Natural killer cell treated with Interleukin-12 subunit alpha and Interleukin-12 subunit beta and Interleukin-15 and Interleukin-18, amount 100 ng/mL, for 72 hours (primary cell): ENCODE measurements around the gene PARG. TPM values are rescaled to one million over a fixed set of nuclear protein-coding genes. Genes with fewer than 3 reads are reported as not detected.
"Not testable (repeated sequence)": the region's sequence is repeated elsewhere in the genome, so short reads cannot be mapped to it uniquely, and the experiment has no call there.

ENCODE experiments used
- ATAC-seq, 2 donors: fragments of 150-1000 bp; cut with Tn5 transposase in 1 of 2; sonication (Bioruptor Pico), chemical (Tn5 transposase) in 1 of 2; 2 replicates each; pipeline ENCODE4 v1.10.0; 2021
- DNase-seq: peaks from one replicate; pipeline ENCODE4 v3.0.0; 2022; ENCODE audit warnings: low spot score
- H3K27ac Mint-ChIP-seq, 2 donors: 1 replicate in 1 of 2; 2 replicates in 1 of 2; pipeline ENCODE4 v1.8.0; 2022; ENCODE audit warnings: mixed read lengths in 2 of 2, mild to moderate bottlenecking in 1 of 2, moderate library complexity in 1 of 2
- H3K27me3 Mint-ChIP-seq, 2 donors: 1 replicate in 1 of 2; 2 replicates in 1 of 2; pipeline ENCODE4 v1.8.0; 2022; ENCODE audit warnings: mixed read lengths in 2 of 2
- H3K36me3 Mint-ChIP-seq: one replicate; pipeline ENCODE4 v1.8.0; 2022; ENCODE audit warnings: mixed read lengths
- H3K4me1 Mint-ChIP-seq, 2 donors: 1 replicate in 1 of 2; 2 replicates in 1 of 2; pipeline ENCODE4 v1.8.0; 2022; ENCODE audit warnings: low read depth in 2 of 2, mixed read lengths in 2 of 2, mild to moderate bottlenecking in 1 of 2
- H3K4me3 Mint-ChIP-seq: one replicate; pipeline ENCODE4 v1.8.0; 2022; ENCODE audit warnings: mixed read lengths
- H3K9me3 Mint-ChIP-seq: 2 replicates; pipeline ENCODE4 v1.8.0; 2022; ENCODE audit warnings: mixed read lengths
- total RNA-seq, 2 donors: library from RNA; stranded (reverse); gene quantifications; one replicate each; pipeline ENCODE4 v1.2.3, GENCODE V29; 2022

Gene PARG
- total RNA-seq, 2 donors from 2014 or later = 37.2 to 47.0 TPM

DNA sequence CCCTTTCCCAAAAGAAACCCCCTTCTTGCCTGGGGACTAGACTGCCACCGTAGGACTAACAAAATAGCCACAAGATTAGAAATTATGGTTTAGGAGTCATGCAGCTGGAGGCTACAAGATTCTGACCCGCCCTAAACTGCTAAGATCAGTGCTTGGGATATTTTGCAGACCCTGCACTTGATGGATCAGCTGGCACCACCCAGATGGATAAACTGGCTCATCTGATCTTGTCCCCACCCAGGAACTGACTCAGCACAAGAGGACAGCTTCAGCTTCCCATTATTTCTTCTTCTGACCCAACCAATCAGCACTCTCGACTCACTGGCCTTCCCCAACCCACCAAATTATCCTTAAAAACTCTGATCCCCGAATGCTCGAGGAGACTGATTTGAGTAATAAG is 10.6 kb downstream of the PARG start:
- H3K36me3 Mint-ChIP-seq, DNase-seq, H3K9me3 Mint-ChIP-seq, ATAC-seq, H3K27me3 Mint-ChIP-seq, H3K27ac Mint-ChIP-seq, H3K4me3 Mint-ChIP-seq, H3K4me1 Mint-ChIP-seq: not testable (repeated sequence)

DNA sequence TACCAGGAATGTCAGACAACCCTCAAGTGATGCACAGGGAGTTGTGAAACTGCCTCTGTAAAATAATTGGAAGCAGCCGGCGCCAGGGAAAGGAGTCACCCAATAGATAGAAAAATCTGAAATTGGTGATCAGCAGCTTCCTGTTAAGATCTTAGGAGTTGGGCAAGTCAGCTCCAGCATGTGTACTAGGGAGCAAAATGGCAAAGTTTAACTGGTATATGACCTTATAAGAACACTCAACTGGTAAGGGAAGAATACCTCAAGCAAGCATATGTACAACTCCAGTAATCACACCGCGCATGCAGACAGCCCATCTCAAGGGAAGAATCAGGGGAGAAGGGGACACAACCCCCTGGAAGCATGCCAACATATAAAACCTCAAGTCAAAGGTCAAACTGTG is 18.3 kb downstream of the PARG start:
- DNase-seq, H3K27ac Mint-ChIP-seq, H3K4me1 Mint-ChIP-seq, H3K9me3 Mint-ChIP-seq, H3K27me3 Mint-ChIP-seq, H3K36me3 Mint-ChIP-seq, ATAC-seq, H3K4me3 Mint-ChIP-seq: not testable (repeated sequence)

GRCh38 chr10:49922041-49922440 is 19.8 kb downstream of the PARG start:
- H3K36me3 Mint-ChIP-seq, H3K4me3 Mint-ChIP-seq, ATAC-seq, H3K27me3 Mint-ChIP-seq, H3K4me1 Mint-ChIP-seq, DNase-seq, H3K9me3 Mint-ChIP-seq, H3K27ac Mint-ChIP-seq: not testable (repeated sequence)

GRCh38 chr10:49917927-49918326 is 23.9 kb downstream of the PARG start:
- H3K9me3 Mint-ChIP-seq, ATAC-seq, H3K4me3 Mint-ChIP-seq, H3K36me3 Mint-ChIP-seq, DNase-seq, H3K27me3 Mint-ChIP-seq, H3K27ac Mint-ChIP-seq, H3K4me1 Mint-ChIP-seq: not testable (repeated sequence)

DNA sequence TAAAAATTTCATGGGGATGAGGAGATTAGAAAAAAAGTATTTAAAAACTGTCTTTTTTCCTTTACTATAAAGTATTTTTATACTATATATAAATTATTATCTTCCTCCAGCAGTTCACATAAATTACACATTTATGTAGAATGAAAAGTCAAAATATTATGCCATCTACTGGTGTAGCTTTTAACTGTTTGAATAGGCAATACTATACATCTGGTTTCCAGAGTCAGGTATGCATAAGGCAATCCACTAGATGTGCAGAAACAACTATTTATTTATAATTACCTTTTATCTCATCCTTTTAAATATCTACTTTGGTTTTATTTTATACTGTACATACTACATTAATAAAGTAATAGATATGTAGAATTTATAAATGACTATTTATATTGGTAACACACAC is 25.4 kb downstream of the PARG start:
- not testable (repeated sequence) for H3K4me1 Mint-ChIP-seq, H3K4me3 Mint-ChIP-seq, H3K9me3 Mint-ChIP-seq, H3K27me3 Mint-ChIP-seq, DNase-seq, H3K36me3 Mint-ChIP-seq, ATAC-seq, H3K27ac Mint-ChIP-seq

- H3K36me3 Mint-ChIP-seq, H3K9me3 Mint-ChIP-seq, H3K27ac Mint-ChIP-seq, H3K4me1 Mint-ChIP-seq, H3K4me3 Mint-ChIP-seq, H3K27me3 Mint-ChIP-seq, DNase-seq, ATAC-seq: not testable (repeated sequence)
Measured at GRCh38 chr10:49910295-49910694, 31.5 kb downstream of the PARG start.

DNA sequence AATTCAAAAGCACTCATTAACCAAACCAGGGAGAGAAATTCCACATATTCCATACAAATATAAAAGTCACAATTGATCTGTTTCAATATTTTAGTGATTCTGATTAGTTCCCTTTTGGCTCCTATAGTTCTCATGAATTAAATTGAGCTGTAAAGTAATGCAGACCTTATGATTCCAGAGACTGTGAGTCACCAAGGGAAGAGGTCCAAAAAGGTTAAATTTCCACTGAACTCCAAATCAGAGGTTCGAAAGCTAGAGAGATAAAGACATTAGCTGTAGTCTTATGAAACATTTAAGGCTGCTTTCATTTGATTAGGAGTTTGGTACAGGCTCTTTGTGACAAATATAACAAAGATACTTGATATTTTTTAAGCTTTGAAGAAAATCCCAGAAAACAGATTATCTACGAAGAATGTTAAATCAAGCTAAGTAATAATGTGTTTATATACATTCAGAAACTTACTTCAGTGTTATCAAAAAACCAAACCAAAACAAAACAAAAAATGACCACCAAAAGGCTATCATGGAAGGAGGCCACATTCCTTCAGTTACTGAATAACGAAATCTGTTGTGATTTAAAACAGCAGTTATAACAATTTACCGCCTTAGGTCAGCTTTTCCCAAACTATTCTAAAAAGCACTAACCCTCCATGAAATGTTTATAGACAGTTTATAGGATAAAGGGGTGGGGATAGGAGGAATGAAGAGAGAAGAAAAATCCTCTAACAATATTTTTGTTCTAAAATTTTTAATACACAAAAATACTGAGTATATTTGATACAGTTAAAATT is 33.3 kb downstream of the PARG start:
- not testable (repeated sequence) for DNase-seq, ATAC-seq, H3K36me3 Mint-ChIP-seq, H3K27me3 Mint-ChIP-seq, H3K4me1 Mint-ChIP-seq, H3K27ac Mint-ChIP-seq, H3K9me3 Mint-ChIP-seq, H3K4me3 Mint-ChIP-seq

DNA sequence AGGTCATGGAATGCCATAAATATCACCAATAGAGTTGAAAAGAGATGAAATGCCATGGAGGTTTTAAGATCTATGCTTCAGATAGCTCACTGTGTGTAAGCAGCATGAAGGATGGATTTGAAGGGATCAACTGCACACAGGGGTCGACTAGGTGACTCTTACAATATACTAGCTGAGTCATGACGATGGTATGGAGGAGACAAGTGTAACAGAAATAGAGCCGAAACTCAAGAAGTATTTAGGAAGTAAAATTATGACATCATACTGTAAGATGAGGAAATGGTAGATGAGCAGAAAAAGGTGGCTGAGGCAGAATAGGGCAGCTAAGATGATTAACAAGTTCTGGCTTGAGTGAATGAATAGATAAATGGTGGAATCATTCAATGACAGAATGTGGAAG is 38.0 kb downstream of the PARG start:
- H3K27ac Mint-ChIP-seq, H3K36me3 Mint-ChIP-seq, H3K9me3 Mint-ChIP-seq, ATAC-seq, H3K27me3 Mint-ChIP-seq, H3K4me3 Mint-ChIP-seq, DNase-seq, H3K4me1 Mint-ChIP-seq: not testable (repeated sequence)

GRCh38 chr10:49900406-49900805 is 41.4 kb downstream of the PARG start:
- H3K27me3 Mint-ChIP-seq, H3K4me3 Mint-ChIP-seq: not testable (repeated sequence)

DNA sequence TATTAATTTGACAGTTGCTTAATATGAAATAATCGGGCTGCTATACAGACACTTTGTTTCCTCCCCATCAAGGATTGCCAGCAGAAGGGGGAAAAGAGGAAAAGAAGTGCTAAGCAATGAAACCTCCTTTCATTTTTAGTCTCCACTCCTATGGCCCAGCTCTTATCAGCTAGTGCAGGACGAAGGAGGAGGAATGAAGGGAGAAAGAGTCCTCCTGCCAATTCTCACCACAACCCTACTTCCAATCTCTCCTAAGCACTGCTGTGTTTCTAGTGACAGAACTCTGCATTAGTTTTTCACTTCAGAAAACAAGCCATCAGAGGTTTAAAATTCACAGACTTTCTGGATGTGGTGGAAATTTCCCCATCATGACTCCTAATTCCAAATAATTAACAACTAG is 41.8 kb downstream of the PARG start:
- not testable (repeated sequence) for H3K4me3 Mint-ChIP-seq, ATAC-seq, H3K27ac Mint-ChIP-seq, DNase-seq, H3K36me3 Mint-ChIP-seq, H3K4me1 Mint-ChIP-seq, H3K9me3 Mint-ChIP-seq, H3K27me3 Mint-ChIP-seq

More at GRCh38 chr10:49900406-49900805, 41.4 kb downstream of the PARG start:
- not testable (repeated sequence) for H3K4me1 Mint-ChIP-seq, DNase-seq, ATAC-seq, H3K9me3 Mint-ChIP-seq, H3K27ac Mint-ChIP-seq, H3K36me3 Mint-ChIP-seq

DNA sequence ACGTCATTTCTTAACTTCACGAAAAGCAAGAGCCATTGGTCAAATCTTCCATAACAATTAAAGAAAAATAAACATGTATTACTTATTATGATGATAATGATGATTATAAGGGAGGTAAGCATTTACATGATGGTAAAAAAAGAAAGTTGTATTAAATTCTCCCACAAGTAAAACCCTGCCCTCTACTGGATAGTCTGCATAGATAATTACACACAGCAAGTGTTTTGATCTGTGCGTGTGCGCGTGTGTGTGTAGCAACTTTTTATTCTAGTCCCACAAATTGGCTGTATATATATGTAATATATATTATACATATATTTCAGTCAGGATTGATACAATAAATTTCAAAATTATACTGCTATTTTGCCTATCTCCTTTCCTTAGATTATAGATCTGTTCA is 51.8 kb downstream of the PARG start:
- not testable (repeated sequence) for H3K27ac Mint-ChIP-seq, H3K4me1 Mint-ChIP-seq, H3K9me3 Mint-ChIP-seq, H3K4me3 Mint-ChIP-seq, DNase-seq, H3K27me3 Mint-ChIP-seq, H3K36me3 Mint-ChIP-seq, ATAC-seq

GRCh38 chr10:49884739-49885331 is 57.0 kb downstream of the PARG start:
- H3K36me3 Mint-ChIP-seq, H3K27me3 Mint-ChIP-seq, H3K4me1 Mint-ChIP-seq, H3K4me3 Mint-ChIP-seq, H3K27ac Mint-ChIP-seq, ATAC-seq, DNase-seq, H3K9me3 Mint-ChIP-seq: not testable (repeated sequence)

- H3K27me3 Mint-ChIP-seq, DNase-seq, H3K36me3 Mint-ChIP-seq, H3K4me1 Mint-ChIP-seq, H3K9me3 Mint-ChIP-seq, H3K27ac Mint-ChIP-seq, H3K4me3 Mint-ChIP-seq, ATAC-seq: not testable (repeated sequence)
Measured at GRCh38 chr10:49883852-49884251, 58.0 kb downstream of the PARG start.

DNA sequence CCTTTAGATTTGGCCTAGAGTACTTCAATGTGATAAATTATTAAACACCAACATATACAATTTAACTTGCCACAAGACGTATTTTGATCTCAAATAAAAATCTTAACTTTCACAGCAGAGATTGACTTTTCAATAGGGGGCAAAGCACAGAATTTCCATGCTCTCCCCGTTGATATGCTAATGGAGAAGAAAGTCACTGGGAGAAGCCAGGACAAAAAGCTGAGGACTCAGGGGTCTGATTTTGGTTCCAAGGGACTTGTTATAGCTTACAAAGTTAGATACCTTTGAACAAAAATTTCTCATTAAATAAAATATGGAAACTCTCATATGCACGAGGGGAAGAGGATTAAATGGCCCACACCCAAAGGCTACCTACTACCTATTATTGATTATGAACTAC is 59.5 kb downstream of the PARG start:
- not testable (repeated sequence) for H3K4me1 Mint-ChIP-seq, ATAC-seq, H3K9me3 Mint-ChIP-seq, H3K27me3 Mint-ChIP-seq, H3K4me3 Mint-ChIP-seq, H3K36me3 Mint-ChIP-seq, H3K27ac Mint-ChIP-seq, DNase-seq

GRCh38 chr10:49872740-49873139 is 69.1 kb downstream of the PARG start:
- H3K9me3 Mint-ChIP-seq, H3K36me3 Mint-ChIP-seq, ATAC-seq, H3K4me1 Mint-ChIP-seq, H3K4me3 Mint-ChIP-seq, DNase-seq, H3K27ac Mint-ChIP-seq, H3K27me3 Mint-ChIP-seq: not testable (repeated sequence)
